ENCODE measurements around the gene LSM4. TPM values are rescaled to one million over a fixed set of nuclear protein-coding genes. Genes with fewer than 3 reads are reported as not detected.
"Not testable (repeated sequence)": the region's sequence is repeated elsewhere in the genome, so short reads cannot be mapped to it uniquely, and the experiment has no call there.

LSM4 gene
- total and polyA plus RNA-seq, 2 donors (not counting 3 experiments of a cell fraction or from before 2014, with no cell fraction given) = 118 to 119 TPM

DNA sequence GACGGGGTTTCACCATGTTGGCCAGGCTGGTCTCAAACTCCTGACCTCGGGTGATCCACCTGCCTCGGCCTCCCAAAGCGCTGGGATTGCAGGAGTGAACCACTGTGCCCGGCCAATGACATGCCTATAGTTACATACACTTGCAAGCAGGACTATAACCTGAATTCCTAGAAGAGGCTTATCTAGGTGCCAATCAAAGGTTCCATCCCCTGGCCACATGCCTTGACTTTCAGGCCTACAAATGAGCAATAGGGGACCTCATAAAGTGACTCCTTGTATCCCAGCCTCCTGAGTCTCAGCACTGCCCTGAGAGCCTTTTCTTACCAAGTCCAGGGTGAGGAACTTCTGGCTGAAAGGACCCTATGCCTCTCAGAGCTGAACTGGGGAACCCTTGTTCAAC is 3.9 kb upstream of the LSM4 start:
- Histone ChIP-seq H3K4me3 (replicated peaks in 1 of 3; ENCODE audit: insufficient read depth in 1 of 3, low read depth in 1 of 3, low read length in 3 of 3) (no peak overlapping the region), H2AFZ (ENCODE audit: low read depth, low read length) (no peak overlapping the region)
- intact Hi-C loops (cut with micrococcal nuclease) = loop anchor here (10.0 kb wide), 1 partner anchor 212 kb away; no protein-coding TSS in a partner anchor

DNA sequence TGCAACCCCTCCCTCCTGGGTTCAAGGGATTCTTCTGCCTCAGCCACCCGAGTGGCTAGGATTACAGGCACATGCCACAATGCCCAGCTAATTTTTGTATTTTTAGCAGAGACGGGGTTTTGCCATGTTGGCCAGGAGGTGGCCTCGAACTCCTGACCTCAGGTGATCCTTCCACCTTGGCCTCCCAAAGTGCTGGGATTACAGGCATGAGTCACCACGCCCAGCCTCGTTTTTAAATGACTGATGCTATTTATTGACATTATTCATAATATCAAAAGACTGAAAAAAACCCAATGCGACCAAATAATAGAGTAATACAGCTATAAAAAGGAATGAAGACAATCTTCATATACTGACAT is 1.5 kb upstream of the LSM4 start:
- H3K9me3 ChIP-seq (replicated peaks; ENCODE audit: control insufficient read depth, insufficient read depth, low read length); H3K36me3 ChIP-seq (ENCODE audit: control insufficient read depth in 2 of 2, extremely low read depth in 1 of 2, insufficient read depth in 2 of 2, low read length in 2 of 2); H3K4me3 ChIP-seq (replicated peaks in 1 of 3; ENCODE audit: insufficient read depth in 1 of 3, low read depth in 1 of 3, low read length in 3 of 3); H2AFZ ChIP-seq (ENCODE audit: low read depth, low read length); DNase-seq (ENCODE audit: low read depth, low spot score); H3K9me1 ChIP-seq (replicated peaks; ENCODE audit: control insufficient read depth, extremely low read depth, insufficient read depth, low read length); H3K4me2 ChIP-seq (ENCODE audit: insufficient read depth, low read length); FAIRE-seq; dilution Hi-C loops (cut with MboI; ENCODE audit: extremely low pct_ligation_motif_present, low sequenced_read_pairs); H3K9ac ChIP-seq (replicated peaks; ENCODE audit: extremely low read depth, insufficient read depth, low read length); BruUV-seq (replicated peaks); H4K20me1 ChIP-seq (replicated peaks; ENCODE audit: control insufficient read depth, extremely low read depth, insufficient read depth, low read length); H3K27me3 ChIP-seq (ENCODE audit: control insufficient read depth in 2 of 2, insufficient read depth in 2 of 2, low read length in 2 of 2); H3K27ac ChIP-seq (ENCODE audit: insufficient read depth, low read depth, low read length): not testable (repeated sequence)
- intact Hi-C loops (cut with micrococcal nuclease) = loop anchor here (10.0 kb wide), 1 partner anchor 210 kb away; no protein-coding TSS in a partner anchor
- ChIA-PET CTCF (interaction anchor here (10.9 kb wide), 1 partner anchor 44 kb away, joined by 401 read pairs; the partner anchor contains the start of gene JUND), POLR2A (interaction anchor here (5.3 kb wide), 1 partner anchor 44 kb away, joined by 113 read pairs; the partner anchor contains the start of gene JUND)
- peaks cover 45% of the 10 kb centered on the region for H3K4me1 ChIP-seq (ENCODE audit: control insufficient read depth, extremely low read depth, insufficient read depth, low read length)
- H3K79me2 ChIP-seq (ENCODE audit: control insufficient read depth, insufficient read depth, low read length) = peaks cover 27% of the 10 kb centered on the region

More for the DNA sequence above, 3.9 kb upstream of the LSM4 start:
- Histone ChIP-seq H3K9me1 (replicated peaks; ENCODE audit: control insufficient read depth, extremely low read depth, insufficient read depth, low read length) (no peaks in the 10 kb centered on the region), H3K79me2 (ENCODE audit: control insufficient read depth, insufficient read depth, low read length) (peaks cover 6% of the 10 kb centered on the region), H3K27me3 (ENCODE audit: control insufficient read depth in 2 of 2, insufficient read depth in 2 of 2, low read length in 2 of 2) (no peaks in the 10 kb centered on the region), H3K4me1 (ENCODE audit: control insufficient read depth, extremely low read depth, insufficient read depth, low read length) (peaks cover 21% of the 10 kb centered on the region), H3K9me3 (replicated peaks; ENCODE audit: control insufficient read depth, insufficient read depth, low read length) (no peaks in the 10 kb centered on the region), H4K20me1 (replicated peaks; ENCODE audit: control insufficient read depth, extremely low read depth, insufficient read depth, low read length) (no peaks in the 10 kb centered on the region), H3K27ac (ENCODE audit: insufficient read depth, low read depth, low read length) (no peak overlapping the region), H3K4me2 (ENCODE audit: insufficient read depth, low read length) (no peak overlapping the region), H3K9ac (replicated peaks; ENCODE audit: extremely low read depth, insufficient read depth, low read length) (no peak overlapping the region), H3K36me3 (ENCODE audit: control insufficient read depth in 2 of 2, extremely low read depth in 1 of 2, insufficient read depth in 2 of 2, low read length in 2 of 2) (no peaks in the 10 kb centered on the region)
- ChIA-PET CTCF (interaction anchor here (0.7 to 10.9 kb wide), 5 partner anchors 47 to 214 kb away, joined by 3 to 401 read pairs (median 6); partner anchors contain the start of genes IQCN and JUND), POLR2A (interaction anchor here (6.2 kb wide), 1 partner anchor 47 kb away, joined by 103 read pairs; the partner anchor contains the start of gene JUND)
- TF ChIP-seq, protein P1, sequence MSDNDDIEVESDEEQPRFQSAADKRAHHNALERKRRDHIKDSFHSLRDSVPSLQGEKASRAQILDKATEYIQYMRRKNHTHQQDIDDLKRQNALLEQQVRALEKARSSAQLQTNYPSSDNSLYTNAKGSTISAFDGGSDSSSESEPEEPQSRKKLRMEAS (IDR thresholded peaks at IDR 0.05; ENCODE audit: insufficient read depth, insufficient read length) = no peak
- no peak for TF ChIP-seq GATA2 (IDR thresholded peaks at IDR 0.05; ENCODE audit: insufficient read depth, insufficient read length, low read depth, low read length)
- no peak for TF ChIP-seq FOS (IDR thresholded peaks at IDR 0.05; ENCODE audit: borderline replicate concordance, insufficient read depth, low read length)
- TF ChIP-seq, protein P2, sequence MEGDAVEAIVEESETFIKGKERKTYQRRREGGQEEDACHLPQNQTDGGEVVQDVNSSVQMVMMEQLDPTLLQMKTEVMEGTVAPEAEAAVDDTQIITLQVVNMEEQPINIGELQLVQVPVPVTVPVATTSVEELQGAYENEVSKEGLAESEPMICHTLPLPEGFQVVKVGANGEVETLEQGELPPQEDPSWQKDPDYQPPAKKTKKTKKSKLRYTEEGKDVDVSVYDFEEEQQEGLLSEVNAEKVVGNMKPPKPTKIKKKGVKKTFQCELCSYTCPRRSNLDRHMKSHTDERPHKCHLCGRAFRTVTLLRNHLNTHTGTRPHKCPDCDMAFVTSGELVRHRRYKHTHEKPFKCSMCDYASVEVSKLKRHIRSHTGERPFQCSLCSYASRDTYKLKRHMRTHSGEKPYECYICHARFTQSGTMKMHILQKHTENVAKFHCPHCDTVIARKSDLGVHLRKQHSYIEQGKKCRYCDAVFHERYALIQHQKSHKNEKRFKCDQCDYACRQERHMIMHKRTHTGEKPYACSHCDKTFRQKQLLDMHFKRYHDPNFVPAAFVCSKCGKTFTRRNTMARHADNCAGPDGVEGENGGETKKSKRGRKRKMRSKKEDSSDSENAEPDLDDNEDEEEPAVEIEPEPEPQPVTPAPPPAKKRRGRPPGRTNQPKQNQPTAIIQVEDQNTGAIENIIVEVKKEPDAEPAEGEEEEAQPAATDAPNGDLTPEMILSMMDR (IDR thresholded peaks at IDR 0.05; ENCODE audit: extremely low read depth in 1 of 2, insufficient read depth in 1 of 2, low read depth in 1 of 2, low read length in 2 of 2) = no peak
- no peak for FAIRE-seq
- dilution Hi-C loops (cut with MboI; ENCODE audit: extremely low pct_ligation_motif_present, low sequenced_read_pairs) = no loop called here
- no TSS peak for BruUV-seq (replicated peaks)
- no peak for DNase-seq (ENCODE audit: low read depth, low spot score)
